ENCODE measurements around the gene BLTP3B. TPM values are rescaled to one million over a fixed set of nuclear protein-coding genes. Genes with fewer than 3 reads are reported as not detected.

Gene BLTP3B
- total RNA-seq, 1 experiment from 2014 or later = 19.8 TPM

DNA sequence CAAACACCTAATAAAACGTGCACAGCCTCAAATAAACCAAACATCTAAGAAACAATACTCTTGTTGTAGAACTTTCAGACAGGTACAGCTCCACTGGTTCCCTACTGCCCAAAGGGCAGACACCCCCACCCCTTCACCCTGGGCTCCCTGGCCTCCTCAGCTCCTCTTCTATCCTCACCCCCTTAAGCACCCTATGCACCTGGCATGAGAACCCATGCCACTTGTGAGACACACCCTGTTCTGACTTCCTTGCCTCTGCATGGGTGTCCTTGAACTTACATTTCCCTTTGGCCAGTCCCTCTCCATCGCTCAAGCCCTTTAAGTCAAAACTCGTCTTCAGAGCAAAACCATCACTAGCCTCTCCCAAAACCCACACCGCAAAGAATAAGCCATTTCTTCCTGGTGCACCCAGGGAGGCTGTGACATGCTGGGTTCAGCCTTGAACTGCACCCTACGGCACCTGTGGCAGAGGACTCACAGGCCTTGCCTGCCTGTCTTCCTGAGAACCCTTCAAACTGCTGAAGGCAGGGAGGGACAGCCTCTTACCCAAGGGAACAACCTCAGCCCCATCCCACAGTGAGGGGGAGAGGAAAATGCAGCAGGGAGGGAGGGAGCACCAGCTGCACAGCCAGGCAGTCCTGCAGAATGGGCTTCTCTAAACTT lies 45.3 kb upstream of the BLTP3B start:
- no peaks in the 10 kb centered on the region for H3F3A ChIP-seq (ENCODE audit: insufficient read depth, low read depth)
- no peaks in the 10 kb centered on the region; the same call in 1 of the 2 replicates for H4K20me1 ChIP-seq (ENCODE audit: insufficient read depth)
- no peak overlapping the region for H2AFZ ChIP-seq
- ChIA-PET POLR2A (ENCODE audit: unreplicated experiment) (no interaction called here), CTCF (no interaction called here)
- no TSS peak for BruUV-seq (replicated peaks)
- H3K9me2 ChIP-seq (ENCODE audit: insufficient read depth) = no peaks in the 10 kb centered on the region
- DNase-seq = no peak
- TF ChIP-seq, protein P1, sequence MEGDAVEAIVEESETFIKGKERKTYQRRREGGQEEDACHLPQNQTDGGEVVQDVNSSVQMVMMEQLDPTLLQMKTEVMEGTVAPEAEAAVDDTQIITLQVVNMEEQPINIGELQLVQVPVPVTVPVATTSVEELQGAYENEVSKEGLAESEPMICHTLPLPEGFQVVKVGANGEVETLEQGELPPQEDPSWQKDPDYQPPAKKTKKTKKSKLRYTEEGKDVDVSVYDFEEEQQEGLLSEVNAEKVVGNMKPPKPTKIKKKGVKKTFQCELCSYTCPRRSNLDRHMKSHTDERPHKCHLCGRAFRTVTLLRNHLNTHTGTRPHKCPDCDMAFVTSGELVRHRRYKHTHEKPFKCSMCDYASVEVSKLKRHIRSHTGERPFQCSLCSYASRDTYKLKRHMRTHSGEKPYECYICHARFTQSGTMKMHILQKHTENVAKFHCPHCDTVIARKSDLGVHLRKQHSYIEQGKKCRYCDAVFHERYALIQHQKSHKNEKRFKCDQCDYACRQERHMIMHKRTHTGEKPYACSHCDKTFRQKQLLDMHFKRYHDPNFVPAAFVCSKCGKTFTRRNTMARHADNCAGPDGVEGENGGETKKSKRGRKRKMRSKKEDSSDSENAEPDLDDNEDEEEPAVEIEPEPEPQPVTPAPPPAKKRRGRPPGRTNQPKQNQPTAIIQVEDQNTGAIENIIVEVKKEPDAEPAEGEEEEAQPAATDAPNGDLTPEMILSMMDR (conservative IDR thresholded peaks at IDR 0.05) = no peak
- TF ChIP-seq EZH2 (IDR thresholded peaks at IDR 0.05; ENCODE audit: low read depth) = no peak
- no peak overlapping the region for H3K4me2 ChIP-seq
- no peaks in the 10 kb centered on the region for H3K27me3 ChIP-seq (ENCODE audit: insufficient read depth, low read depth)
- H3K79me2 ChIP-seq (ENCODE audit: low read depth) = no peaks in the 10 kb centered on the region
- H3K4me3 ChIP-seq = no peak overlapping the region
- intact Hi-C loops (cut with micrococcal nuclease; ENCODE audit: unreplicated experiment) = no loop called here
- no peak overlapping the region for H3K27ac ChIP-seq
- no peaks in the 10 kb centered on the region for H3K4me1 ChIP-seq (replicated peaks; ENCODE audit: insufficient read depth)
- H3K36me3 ChIP-seq (ENCODE audit: low read depth) = no peaks in the 10 kb centered on the region
- no peaks in the 10 kb centered on the region for H3K9me3 ChIP-seq (ENCODE audit: insufficient read depth, low read depth)

DNA sequence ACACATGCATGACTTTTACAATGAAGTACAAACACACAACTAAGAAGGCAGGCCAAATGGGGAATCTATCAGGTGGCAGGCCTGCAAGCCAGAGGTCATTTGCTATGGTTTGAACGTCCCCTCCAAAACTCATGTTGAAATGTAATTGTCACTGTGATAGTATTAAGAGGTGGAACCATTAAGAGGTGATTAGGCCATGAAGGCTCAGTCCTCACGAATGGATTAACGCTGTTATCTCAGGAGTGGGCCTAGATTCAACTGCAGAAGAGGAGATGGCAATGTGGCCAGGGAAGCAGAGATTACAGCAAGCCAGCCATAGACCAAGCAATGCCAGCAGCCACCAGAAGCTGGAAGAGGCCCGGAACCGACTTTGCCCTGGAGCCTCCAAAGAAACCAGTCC lies 44.4 kb upstream of the BLTP3B start:
- TF ChIP-seq, protein P1 (conservative IDR thresholded peaks at IDR 0.05) = no peak
- TF ChIP-seq EZH2 (IDR thresholded peaks at IDR 0.05; ENCODE audit: low read depth) = no peak
- CTCF ChIA-PET = no interaction called here
- BruUV-seq (replicated peaks) = no TSS peak
- no peaks in the 10 kb centered on the region for H3K9me3 ChIP-seq (ENCODE audit: insufficient read depth, low read depth)
- H3K27ac ChIP-seq = no peak overlapping the region
- no peaks in the 10 kb centered on the region for H3K9me2 ChIP-seq (ENCODE audit: insufficient read depth)
- H3K79me2 ChIP-seq (ENCODE audit: low read depth) = no peaks in the 10 kb centered on the region
- no peaks in the 10 kb centered on the region for H3K36me3 ChIP-seq (ENCODE audit: low read depth)
- no peak overlapping the region for H3K4me2 ChIP-seq
- no peak overlapping the region for H3K4me3 ChIP-seq
- no peak for DNase-seq
- H3F3A ChIP-seq (ENCODE audit: insufficient read depth, low read depth) = no peaks in the 10 kb centered on the region
- no peaks in the 10 kb centered on the region for H3K27me3 ChIP-seq (ENCODE audit: insufficient read depth, low read depth)
- no peaks in the 10 kb centered on the region for H3K4me1 ChIP-seq (replicated peaks; ENCODE audit: insufficient read depth)
- no peaks in the 10 kb centered on the region; the same call in 1 of the 2 replicates for H4K20me1 ChIP-seq (ENCODE audit: insufficient read depth)
- intact Hi-C loops (cut with micrococcal nuclease; ENCODE audit: unreplicated experiment) = no loop called here
- no peak overlapping the region for H2AFZ ChIP-seq
- POLR2A ChIA-PET (ENCODE audit: unreplicated experiment) = no interaction called here

DNA sequence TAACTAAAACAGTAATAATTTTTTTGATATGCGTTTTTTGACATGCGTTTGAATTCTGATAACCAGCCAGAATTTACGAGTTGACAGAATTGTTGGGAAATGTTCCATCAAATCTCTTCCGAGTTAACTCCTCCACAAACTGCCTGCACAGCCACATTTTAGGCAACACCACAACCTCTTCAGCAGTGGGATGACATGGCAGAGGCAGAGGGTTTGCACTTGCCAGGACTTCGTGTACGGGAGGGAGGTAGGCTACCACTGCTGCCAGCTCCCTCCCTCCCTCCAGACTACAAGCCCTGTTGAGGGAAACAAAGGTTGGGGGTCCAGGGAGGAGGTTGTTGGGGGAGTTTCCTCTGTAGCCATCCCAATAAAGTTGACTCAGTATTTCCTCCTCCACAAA lies 43.4 kb upstream of the BLTP3B start:
- ChIA-PET CTCF (no interaction called here), POLR2A (ENCODE audit: unreplicated experiment) (no interaction called here)
- no peaks in the 10 kb centered on the region for H3K9me2 ChIP-seq (ENCODE audit: insufficient read depth)
- H3K4me2 ChIP-seq = no peak overlapping the region
- H3K36me3 ChIP-seq (ENCODE audit: low read depth) = no peaks in the 10 kb centered on the region
- no peaks in the 10 kb centered on the region; the same call in 1 of the 2 replicates for H4K20me1 ChIP-seq (ENCODE audit: insufficient read depth)
- no peaks in the 10 kb centered on the region for H3K79me2 ChIP-seq (ENCODE audit: low read depth)
- TF ChIP-seq, protein P1 (conservative IDR thresholded peaks at IDR 0.05) = no peak
- TF ChIP-seq EZH2 (IDR thresholded peaks at IDR 0.05; ENCODE audit: low read depth) = no peak
- H3K27ac ChIP-seq = no peak overlapping the region
- H2AFZ ChIP-seq = no peak overlapping the region
- H3K4me3 ChIP-seq = no peak overlapping the region
- BruUV-seq (replicated peaks) = no TSS peak
- no peaks in the 10 kb centered on the region for H3K9me3 ChIP-seq (ENCODE audit: insufficient read depth, low read depth)
- DNase-seq = no peak
- no peaks in the 10 kb centered on the region for H3K27me3 ChIP-seq (ENCODE audit: insufficient read depth, low read depth)
- no peaks in the 10 kb centered on the region for H3F3A ChIP-seq (ENCODE audit: insufficient read depth, low read depth)
- no peaks in the 10 kb centered on the region for H3K4me1 ChIP-seq (replicated peaks; ENCODE audit: insufficient read depth)
- intact Hi-C loops (cut with micrococcal nuclease; ENCODE audit: unreplicated experiment) = no loop called here
